HG03045 (cell line): ENCODE data around the gene ACOX3.
"Not testable (repeated sequence)": the region's sequence is repeated elsewhere in the genome, so short reads cannot be mapped to it uniquely, and the experiment has no call there.

ENCODE experiments used
- ATAC-seq: cut with Tn5 transposase; IDR thresholded peaks from one replicate; pipeline ENCODE4 v1.9.1; 2021; ENCODE audit warnings: mild to moderate bottlenecking, moderate library complexity; ENCODE audit not compliant: unreplicated experiment

ACOX3 gene

DNA sequence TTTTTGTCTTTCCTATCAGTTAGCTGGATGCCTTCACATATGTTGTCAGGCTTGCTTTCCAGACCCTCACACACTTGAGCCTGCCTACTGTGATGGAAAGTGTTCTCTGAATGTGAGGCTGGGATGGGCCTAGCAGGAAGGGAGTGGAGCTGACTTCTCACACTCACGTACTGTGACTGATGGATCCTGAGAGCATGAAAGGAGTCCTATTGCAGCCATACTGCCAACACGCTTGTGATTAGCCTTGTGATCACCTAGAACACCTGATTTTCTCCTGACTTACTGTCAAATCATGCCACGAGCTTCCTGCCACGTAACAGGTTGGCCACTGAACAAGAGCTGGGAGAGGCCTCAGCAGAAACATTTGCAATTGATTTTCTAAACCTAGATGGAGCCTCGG lies 49.9 kb downstream of the ACOX3 start:
- ATAC-seq = no peak

DNA sequence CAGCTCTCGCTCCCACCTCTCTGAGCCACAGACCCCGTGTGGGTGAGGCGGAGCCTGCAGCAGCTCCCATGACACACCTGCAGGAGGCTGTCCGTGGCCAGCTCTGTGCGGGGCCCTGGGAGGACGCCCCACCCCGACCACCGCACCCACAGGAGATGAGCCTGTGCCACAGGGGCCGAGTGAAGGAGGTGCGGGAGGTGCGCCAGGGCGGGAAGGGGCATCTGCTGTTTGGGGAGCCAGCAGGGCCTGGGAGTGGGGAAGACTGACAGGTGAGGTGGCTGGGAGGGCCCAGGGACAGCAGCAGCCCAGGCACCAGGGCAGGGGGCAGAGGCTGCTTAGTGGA lies 52.0 kb downstream of the ACOX3 start:
- ATAC-seq = no peak

GRCh38 chr4:8387615-8388527 lies 52.7 kb downstream of the ACOX3 start:
- ATAC-seq = no peak

GRCh38 chr4:8387194-8387593 lies 53.3 kb downstream of the ACOX3 start:
- ATAC-seq = no peak

DNA sequence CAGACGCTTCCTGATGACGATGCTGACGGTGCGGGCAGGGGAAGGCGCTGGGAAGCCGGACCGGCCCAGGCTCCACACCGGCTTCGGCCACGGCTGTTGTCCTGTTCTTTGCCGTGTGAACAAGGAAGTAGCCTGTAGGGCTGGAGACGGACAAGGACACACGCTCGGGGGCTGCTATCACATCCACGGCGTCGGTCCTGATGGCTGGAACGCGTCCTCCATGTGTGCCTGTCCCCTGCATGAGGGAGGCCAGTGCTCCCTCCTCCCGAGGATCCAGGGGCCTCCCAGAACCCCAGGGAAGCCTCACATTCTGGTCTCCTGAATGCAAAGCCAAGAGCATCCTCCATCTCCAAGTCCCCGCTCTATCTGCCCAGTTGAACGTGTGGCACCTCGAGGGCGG lies 53.8 kb downstream of the ACOX3 start:
- no peak for ATAC-seq

GRCh38 chr4:8386131-8386530 lies 54.4 kb downstream of the ACOX3 start:
- not testable (repeated sequence) for ATAC-seq

- ATAC-seq = no peak
Measured at GRCh38 chr4:8385611-8386010, 54.9 kb downstream of the ACOX3 start.

DNA sequence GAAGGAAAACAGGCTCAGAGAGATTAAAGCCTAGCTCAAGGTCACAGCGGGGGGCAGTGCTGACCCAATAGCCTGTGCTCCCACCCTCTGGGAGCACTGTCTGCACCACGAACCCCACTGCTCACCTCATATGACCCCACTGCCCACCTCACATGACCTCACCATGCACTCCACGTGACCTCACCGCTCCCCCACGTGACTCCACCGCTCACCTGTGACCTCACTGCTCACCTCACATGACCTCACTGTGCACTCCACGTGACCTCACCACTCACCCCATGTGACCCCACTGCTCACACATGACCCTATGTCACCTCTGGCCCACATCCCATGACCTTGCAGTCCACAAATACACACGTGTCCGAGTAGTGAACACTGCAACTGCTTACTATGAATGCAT lies 55.4 kb downstream of the ACOX3 start:
- no peak for ATAC-seq

DNA sequence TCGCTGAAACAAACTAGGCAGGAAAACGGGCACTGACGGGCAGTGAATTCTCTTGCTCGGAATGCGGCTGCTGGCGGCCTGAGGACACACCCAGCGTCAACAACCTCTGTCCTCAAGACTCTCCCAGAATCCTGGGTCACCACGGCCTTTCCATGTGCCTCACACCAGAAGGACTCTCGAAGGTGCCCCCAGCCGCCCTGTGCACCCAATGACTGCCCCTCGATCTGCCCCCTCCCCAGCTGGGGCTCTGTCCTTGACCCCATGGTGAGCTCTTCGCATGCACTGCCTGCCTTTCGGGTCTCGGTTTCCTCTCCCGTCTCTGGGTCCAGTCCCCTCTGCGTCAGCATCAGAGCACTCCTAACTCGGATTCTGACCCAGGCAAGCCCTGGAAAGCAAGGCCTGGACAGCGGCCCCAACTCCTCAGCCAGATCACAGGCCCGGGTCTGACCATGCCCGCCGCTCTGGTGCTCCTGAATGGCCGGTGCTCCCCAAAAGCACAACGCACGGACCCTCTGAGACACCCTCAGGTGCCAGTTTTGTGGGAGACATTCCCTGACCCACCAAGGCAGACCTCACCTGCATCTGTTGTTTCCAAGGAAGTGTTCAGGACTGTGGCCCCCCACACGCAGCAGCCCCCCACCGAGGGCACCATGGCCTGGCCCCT lies 56.0 kb downstream of the ACOX3 start:
- no peak for ATAC-seq

- no peak for ATAC-seq
Measured at GRCh38 chr4:8383451-8384160, 56.9 kb downstream of the ACOX3 start.

DNA sequence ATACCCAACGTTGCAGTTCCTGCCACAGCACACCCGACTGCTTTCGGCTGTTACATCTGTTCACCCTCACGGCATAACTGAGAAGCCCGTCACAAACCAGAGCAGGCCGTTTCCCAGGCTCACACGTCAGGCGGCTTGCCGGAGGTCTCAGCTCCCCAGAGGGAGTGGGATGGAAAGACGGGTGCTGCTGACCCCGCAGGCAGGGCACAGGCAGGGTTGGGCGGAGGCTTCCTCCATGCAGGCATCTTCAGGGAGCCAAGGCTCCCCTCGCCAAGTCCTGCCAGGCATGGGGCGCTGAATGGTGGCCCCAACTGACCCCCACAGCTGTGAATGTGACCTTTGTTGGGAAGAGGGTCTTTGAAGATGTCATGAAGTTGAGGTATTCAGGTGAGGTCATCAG lies 57.5 kb downstream of the ACOX3 start:
- no peak for ATAC-seq

DNA sequence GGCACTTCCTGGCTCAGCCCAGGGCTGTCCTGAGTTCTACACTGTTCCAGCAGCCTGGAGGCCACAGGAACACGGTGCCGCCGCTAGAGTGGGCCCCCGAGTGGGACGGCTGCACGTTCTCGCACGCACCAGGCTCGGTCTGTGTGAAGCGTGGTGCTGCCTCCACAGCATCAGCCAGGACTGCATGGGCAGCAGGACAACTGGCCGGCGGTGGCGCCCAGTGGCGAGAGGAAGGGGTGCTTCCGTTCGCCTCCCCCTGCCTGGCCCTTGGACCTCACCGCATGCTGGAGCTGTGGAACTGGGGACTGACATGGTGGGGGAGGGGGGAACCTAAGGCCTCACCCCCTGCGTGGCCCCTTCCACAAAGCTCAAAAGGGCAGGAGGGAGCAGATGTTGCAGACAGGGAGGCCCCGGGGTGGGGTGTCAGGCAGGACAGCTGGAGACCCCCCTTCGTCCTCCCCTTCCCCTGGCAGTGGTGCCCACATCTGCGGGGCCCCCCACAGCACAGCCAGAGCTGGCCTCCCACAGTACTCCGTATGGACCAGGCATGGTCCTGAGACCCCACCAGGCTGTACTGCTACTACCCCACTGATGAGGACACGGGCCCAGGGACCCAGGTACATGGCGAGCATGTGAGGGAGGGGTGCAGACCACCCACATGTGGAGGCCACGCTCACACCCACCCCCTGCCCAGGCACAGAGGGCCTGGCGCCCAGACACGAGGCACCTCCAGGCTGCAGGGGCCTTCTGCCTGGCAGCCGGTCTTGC lies 58.5 kb downstream of the ACOX3 start:
- no peak for ATAC-seq

GRCh38 chr4:8380511-8381415 lies 59.8 kb downstream of the ACOX3 start:
- no peak for ATAC-seq

DNA sequence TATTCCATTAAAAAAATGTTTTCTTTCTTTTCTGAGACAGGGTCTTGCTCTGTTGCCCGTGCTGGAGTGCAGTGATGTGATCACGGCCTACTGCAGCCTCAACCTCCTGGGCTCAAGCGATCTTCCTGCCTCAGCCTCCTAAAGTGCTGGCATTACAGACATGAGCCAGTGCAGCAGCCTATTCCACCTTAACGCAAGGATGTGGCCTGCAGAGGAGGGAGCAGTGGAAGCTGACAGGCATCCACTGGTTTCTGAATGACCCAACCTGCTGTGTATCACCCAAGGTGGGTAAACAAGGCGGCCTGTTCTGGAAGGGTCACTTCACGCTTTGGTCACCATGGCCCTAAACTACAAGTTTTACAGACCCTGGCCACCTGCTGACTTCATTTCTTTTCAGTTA lies 60.8 kb downstream of the ACOX3 start:
- ATAC-seq = no peak

- no peak for ATAC-seq
Measured at GRCh38 chr4:8379281-8379680, 61.2 kb downstream of the ACOX3 start.

GRCh38 chr4:8378776-8379175 lies 61.7 kb downstream of the ACOX3 start:
- ATAC-seq = no peak

- ATAC-seq = no peak
Measured at GRCh38 chr4:8378101-8378724, 62.3 kb downstream of the ACOX3 start.

GRCh38 chr4:8377103-8378075 lies 63.1 kb downstream of the ACOX3 start:
- ATAC-seq = no peak
